Measurements from ENCODE around the gene RBP4. TPM values are rescaled to one million over a fixed set of nuclear protein-coding genes. Genes with fewer than 3 reads are reported as not detected.

Gene RBP4
- total RNA-seq, 1 experiment from 2014 or later: 2.2 TPM

GRCh38 chr10:93554316-93554663 is 46.7 kb downstream of the RBP4 start (continued):
- TF ChIP-seq USF2 (CRISPR knock-in tag; IDR thresholded peaks at IDR 0.05) (no peak), ELF4 (CRISPR knock-in tag; IDR thresholded peaks at IDR 0.05; ENCODE audit: low read depth) (no peak)

GRCh38 chr10:93553482-93554315 is 47.3 kb downstream of the RBP4 start:
- Mint-ChIP-seq H3K27ac (no peak overlapping the region), H3K4me1 (peaks cover 11% of the 10 kb centered on the region), H3K4me3 (no peak overlapping the region), H3K36me3 (no peaks in the 10 kb centered on the region), H3K9me3 (no peaks in the 10 kb centered on the region), H3K27me3 (ENCODE audit: low read depth) (no peaks in the 10 kb centered on the region)
- ATAC-seq (no peak), DNase-seq (ENCODE audit: low spot score) (no peak)
- TF ChIP-seq NFATC4 (CRISPR knock-in tag; IDR thresholded peaks at IDR 0.05) (no peak), SMAD4 (CRISPR knock-in tag; IDR thresholded peaks at IDR 0.05) (no peak), ZNF512 (CRISPR knock-in tag; IDR thresholded peaks at IDR 0.05; ENCODE audit: borderline replicate concordance) (no peak), CREB1 (CRISPR knock-in tag; IDR thresholded peaks at IDR 0.05) (no peak), AFF4 (CRISPR knock-in tag; IDR thresholded peaks at IDR 0.05; ENCODE audit: borderline replicate concordance) (no peak), GTF2I (CRISPR knock-in tag; conservative IDR thresholded peaks at IDR 0.05) (no peak), GABPB1 (CRISPR knock-in tag; IDR thresholded peaks at IDR 0.05) (no peak), SP1 (CRISPR knock-in tag; conservative IDR thresholded peaks at IDR 0.05) (no peak), ZSCAN18 (CRISPR knock-in tag; IDR thresholded peaks at IDR 0.05) (no peak), ESRRA (CRISPR knock-in tag; IDR thresholded peaks at IDR 0.05; ENCODE audit: borderline replicate concordance) (no peak), OVOL2 (CRISPR knock-in tag; IDR thresholded peaks at IDR 0.05; ENCODE audit: borderline replicate concordance) (no peak), E2F5 (CRISPR knock-in tag; IDR thresholded peaks at IDR 0.05) (no peak), ZNF532 (CRISPR knock-in tag; IDR thresholded peaks at IDR 0.05; ENCODE audit: borderline replicate concordance) (no peak), ETV6 (CRISPR knock-in tag; IDR thresholded peaks at IDR 0.05) (no peak), CBFB (CRISPR knock-in tag; IDR thresholded peaks at IDR 0.05; ENCODE audit: low read depth) (no peak)
- ChIA-PET POLR2A (no interaction called here), CTCF (interaction anchor here (1.2 to 5.5 kb wide), 27 partner anchors 10 to 262 kb away, joined by 3 to 71 read pairs (median 11); partner anchors contain the start of genes FFAR4, FRA10AC1 and PDE6C)
